ENCODE measurements around the gene ALKBH7.
A peak's percentile ranks its signal among the peaks of the same experiment; 100 is the strongest.
"Not testable (repeated sequence)": the region's sequence is repeated elsewhere in the genome, so short reads cannot be mapped to it uniquely, and the experiment has no call there.

The ALKBH7 gene

DNA sequence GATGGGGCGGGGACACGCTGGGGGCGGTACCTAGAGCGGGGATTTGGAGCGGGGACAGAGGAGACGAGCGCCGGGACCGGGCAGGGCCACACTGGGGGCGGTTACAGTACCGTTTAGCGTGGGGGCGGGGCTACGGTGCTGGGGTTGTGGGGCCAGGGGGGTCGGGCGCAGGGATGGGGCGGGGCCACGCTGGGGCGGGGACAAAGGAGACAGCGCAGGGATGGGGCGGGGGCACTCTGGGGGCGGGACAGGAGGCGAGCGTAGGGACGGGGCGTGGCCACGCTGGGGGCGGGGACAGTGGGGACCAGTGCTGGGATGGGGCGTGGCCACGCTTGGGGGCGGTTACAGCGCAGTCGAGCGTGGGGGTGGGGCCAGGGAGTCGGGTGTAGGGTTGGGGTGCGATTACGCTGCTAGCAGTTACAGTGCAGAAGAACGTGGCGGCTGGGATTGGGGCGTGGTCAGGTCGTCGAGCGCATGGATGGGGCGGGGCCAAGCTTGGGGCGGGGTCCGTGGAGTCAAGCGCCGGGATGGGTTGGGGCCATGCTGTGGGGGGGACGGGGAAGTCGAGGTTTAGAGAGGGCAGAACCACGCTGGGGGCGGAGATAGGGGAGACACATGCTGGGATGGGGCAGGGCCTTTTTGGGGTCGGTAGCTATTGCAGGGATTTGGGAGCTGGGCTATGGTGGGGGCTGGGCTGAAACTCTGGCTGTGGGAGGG is 660 bp downstream of the ALKBH7 start:
- DNase-seq: peak; percentile 100

DNA sequence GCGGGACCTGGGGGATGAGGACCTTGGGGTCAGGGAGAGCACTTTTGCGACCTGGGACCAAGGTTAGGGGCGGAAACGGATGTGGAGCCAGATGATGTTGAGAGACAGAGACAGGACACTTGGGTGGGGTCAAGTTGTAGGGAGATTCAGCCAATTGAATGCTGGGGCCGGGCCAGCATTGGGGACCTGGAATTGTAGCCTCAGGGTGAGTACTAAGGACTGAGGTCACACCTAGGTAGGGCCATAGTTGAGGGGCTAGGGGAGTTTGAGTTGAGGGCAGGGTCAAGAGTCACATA is 1.2 kb downstream of the ALKBH7 start:
- DNase-seq: no peak

DNA sequence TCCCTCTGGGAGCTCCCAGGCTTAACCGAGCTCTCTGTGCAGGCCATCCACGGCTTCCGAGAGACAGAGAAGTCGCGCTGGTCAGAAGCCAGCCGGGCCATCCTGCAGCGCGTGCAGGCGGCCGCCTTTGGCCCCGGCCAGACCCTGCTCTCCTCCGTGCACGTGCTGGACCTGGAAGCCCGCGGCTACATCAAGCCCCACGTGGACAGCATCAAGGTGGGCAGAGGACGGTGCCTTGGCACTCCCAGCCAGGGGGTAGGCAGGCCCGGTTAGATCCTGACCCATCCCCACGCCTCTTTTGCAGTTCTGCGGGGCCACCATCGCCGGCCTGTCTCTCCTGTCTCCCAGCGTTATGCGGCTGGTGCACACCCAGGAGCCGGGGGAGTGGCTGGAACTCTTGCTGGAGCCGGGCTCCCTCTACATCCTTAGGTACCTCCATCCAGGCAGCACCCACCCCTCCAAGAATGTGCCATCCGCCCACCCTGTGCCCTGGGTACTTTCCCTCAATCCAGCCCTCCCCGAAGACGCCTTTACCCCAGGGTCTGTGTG is 1.6 kb downstream of the ALKBH7 start:
- no peak for DNase-seq

DNA sequence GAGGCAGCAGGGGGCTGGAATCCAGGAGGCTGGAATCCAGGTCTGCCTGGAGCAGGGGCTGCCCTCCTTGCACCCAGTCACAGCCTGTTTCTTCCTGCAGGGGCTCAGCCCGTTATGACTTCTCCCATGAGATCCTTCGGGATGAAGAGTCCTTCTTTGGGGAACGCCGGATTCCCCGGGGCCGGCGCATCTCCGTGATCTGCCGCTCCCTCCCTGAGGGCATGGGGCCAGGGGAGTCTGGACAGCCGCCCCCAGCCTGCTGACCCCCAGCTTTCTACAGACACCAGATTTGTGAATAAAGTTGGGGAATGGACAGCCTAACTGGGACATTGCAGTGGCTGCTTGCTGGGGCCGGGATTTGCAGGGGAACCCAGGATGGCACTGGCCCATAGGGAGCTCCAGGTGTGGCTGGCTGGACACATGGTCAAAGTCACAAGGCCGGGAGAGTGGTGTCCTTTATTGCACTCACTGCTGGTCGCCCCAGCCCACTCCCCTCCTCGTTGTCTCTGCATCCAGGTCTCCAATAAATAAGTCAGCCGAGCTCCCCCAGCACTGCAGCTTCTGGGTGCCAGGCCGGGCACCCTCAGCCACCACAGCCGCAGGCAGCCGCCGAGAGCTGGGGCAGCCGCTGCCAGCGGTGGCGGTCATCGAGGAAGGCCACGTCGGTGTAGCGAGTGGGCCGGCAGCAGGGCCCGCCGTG is 2.3 kb downstream of the ALKBH7 start:
- DNase-seq: no peak

DNA sequence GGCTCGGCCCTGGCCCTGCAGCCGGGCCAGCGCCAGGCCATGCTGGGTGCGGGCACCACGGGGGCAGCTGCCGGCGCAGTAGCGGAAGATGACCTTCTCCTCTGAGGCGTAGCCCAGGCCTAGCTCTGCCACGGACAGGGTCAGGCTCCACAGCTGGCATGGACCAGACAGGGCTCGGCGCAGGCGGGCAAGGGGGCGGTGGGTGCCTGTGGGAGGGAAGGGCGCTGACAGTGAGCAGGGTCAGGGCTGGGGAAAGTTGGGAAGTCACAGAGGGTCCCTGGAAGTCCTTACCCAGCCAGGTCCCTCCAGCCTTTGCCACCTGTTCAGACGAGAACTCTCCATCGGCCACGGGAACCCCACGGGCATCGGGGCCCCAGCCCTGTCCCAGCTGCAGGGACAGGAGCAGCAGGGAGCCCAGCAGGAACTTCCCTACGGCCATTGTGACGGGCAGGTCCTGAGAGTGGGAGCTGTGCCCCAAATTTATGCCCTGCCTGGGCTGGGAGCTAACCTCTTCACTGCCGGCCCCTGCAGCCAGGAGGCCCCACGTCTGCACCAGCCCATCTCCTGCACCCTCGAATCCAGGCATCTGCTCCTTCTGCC is 2.9 kb downstream of the ALKBH7 start, which contains the start of gene PSPN:
TSS of gene PSPN (minus strand) at position 523 of the 600 bp plus-strand sequence. CDS start at position 439, 84 bp downstream.
- no peak for DNase-seq

DNA sequence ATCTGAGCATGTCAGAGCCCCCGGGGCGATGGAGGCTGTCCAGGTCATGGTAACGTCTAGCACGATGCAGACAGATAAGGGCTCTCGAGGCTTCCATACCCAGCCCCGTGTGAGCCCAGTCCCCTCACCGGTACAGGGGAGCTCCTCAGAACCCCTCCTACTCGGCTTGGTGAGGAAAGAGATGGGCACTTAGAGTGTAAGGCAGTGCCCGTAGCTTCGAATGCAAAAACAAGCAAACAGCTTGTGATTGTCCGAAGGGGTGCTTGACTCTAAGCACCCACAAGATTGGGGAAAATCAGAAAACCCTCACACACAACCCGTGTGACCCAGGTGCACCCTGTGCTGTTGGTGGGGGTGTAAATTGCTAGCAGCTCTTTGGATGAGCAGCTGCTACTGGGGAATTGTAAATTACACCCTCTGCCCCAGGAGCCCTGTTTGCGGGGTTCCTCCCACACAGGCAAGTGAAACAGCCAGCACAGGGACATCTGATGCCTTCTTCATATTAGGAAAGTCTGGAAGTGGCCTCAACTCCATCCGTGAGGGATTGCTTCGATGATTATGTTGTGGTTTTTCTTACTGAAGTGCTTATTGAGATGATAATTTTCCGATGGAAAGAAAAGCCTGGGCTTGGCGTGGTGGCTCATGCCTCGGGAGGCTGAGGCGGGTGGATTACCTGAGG is 4.1 kb downstream of the ALKBH7 start:
- no peak for DNase-seq

DNA sequence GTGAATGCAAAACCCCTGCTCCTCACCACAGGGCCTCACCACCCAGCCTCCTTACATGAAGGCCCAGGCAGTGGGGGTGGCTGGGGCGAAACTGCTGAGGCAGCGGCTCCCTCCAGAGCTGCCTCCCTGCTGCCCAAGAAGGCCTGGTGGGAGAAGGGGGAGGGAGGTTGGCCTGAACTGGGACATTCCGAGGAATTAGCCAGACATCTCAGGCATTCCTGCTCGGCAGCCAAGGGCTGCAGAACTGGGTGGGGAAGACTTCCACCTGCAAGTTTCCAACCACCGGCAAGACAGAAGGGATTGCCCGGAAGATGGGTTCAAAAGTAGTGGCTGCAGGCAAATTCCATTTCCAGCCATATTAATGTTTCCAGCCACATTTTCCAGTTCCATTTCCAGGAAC is 5.4 kb downstream of the ALKBH7 start:
- no peak for DNase-seq

DNA sequence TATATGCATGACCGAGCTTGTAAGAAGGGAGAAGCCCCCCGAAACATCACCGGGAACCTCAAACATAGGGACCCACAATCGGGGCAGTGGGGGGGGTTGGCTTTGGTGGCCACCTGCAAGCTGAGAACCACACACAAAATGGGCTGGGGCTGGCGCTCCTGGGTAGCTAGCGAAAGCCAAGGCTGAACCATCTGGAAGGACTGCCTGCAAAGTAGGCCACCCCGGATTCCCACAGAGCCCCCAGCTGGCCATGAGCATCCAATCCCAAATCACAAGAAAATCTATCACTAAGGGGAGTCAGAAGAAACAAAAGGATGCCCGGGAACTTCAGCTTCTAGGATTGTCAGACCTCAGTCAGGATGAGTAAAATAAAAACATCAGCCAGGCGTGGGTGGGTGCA is 5.9 kb downstream of the ALKBH7 start:
- no peak for DNase-seq

DNA sequence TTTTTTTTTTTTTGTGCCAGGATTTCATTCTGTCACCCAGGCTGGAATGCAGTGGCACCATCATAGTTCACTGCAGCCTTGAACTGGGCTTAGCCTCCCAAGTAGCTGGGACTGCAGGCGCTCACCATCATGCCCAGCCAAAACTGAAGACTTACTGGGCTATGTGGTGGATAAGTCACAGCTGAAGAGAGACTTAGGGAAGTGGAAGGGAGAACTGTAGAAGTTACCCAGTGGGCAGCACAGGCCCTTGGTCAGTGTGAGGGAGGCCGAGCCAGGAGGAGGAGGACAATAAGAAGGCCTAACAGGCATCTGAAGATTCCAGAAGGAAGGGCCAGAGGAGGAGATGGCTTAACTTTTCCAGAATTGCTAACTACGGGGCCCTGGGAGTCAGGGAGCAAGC is 7.2 kb downstream of the ALKBH7 start:
- no peak for DNase-seq

DNA sequence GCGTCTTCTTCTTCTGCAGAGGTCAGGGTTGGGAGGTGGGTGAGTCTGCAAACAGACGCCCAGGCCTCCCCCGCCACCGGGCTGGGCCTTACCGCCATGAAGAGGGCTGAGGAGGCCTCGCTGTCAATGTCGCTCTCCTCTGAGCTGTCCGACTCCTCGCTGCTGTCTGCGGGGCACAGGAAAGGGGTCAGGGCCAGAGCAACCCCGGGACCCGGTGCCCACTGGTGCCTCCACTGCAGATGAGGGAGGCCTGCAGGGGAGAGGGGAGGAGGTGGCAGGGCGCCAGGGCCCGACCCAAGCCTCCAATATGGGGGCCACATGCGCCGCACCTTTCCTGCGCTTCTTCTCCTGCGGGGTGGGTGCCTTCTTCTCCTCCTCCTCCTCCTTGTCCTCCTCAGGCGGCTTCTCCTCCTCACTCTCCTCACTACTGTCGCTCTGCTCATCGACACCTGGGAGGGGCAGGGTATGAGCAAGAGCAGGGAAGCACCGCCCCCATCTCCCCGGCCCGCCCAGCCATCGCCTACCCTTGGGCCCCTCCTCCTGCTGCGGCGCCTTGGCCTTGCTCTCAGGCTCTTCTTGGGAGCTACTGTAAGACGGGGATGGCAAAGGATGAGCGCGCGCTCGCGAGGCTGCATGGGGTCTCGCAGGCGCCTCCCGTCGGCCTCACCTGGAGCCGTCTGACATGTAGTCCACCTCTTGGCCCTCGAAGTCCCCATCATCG is 8.6 kb downstream of the ALKBH7 start:
- DNase-seq: no peak

DNA sequence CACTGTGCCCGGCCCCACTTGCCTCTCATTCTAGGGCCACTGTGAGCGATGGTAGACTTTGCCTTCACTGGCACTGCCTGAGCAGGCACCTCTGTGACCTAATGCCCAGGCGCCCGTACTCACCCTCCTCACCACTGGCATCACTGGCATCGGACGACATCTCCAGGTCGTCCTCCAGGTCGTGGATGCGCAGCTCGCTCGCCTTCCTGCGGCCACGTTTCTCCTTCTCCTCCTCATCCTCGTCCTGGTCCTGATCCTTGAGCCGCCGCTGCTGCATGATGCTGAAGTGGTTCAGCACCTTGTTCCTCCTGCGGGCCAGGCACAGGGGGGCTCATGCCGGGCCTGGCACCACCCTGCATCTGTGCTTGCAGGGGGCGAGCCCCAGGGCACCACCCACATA is 10.6 kb downstream of the ALKBH7 start:
- DNase-seq: no peak

DNA sequence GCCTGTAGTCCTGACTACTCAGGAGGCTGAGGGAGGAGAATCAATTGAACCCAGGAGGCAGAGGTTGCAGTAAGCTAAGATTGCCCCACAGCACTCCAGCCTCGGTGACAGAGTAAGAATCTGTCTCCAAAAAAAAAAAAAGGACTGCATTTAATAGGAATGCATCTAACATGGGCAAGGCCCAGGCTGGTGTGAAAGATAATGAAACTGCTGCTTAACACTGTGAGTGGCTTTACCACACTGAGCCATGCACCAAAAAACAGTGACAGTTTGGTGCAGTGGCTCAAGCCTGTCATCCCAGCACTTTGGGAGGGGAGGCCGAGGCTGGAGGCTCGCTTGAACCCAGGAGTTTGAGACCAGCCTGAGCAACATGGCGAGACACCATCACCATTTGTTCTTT is 11.8 kb downstream of the ALKBH7 start:
- no peak for DNase-seq

DNA sequence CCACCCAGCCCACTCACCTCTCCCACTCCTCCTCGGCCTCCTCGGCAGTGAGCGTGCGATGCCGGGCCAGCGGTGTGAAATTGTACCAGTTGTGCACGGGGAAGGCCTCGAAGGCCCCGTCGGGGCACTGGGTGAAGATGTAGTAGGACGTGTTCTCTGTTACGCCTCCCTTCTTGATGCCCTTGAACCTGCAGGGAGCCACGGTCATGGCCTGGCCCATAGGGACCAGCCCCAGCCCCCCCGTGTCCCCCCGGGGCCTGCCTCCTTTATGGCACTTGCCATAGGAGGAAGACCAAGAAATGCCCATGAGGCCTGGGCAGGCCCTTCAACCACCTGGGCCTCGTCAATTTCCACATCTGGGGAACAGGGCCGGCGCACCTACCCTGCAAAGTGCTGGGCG is 14.8 kb downstream of the ALKBH7 start:
- DNase-seq: no peak

DNA sequence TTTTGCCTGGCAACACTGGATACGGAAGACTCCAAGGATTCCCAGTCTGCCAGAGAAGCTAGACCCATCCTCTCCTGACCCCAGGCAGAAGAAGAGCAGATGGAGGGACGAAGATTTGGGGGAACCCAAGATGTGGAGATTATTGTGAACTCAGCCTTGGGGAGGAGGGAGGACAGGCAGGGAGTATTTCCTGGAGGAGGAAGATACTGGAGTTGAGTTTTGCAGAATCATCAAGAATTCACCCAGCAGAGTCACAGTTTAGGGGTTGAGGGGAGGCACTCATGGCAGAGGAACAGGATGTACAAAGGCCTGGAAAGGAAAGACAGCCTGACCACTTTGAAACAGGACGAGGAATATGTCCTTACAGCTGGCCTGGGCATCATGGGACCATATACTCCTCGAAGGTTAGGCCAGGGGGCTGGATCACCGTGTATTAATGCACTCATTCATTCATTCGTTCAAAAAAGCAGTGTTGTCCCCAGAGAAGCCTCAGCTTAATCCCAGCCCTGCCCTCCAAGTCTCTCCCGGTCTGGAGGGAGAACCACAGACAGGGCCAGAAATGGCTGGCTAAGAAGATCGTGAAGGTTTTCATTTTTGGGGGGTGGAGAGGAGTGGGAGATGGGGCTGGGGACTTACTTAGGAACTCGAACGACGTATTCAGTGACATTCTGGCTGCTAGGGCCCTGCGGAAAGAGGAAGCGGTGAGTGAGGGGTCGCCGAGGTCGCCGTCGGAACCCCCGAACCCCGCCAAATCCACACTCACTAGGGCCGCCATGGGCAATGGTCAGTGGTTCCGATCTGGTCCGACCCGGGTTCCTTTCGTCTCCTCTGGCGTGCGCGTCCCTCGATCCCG is 19.9 kb downstream of the ALKBH7 start:
- no peak for DNase-seq

DNA sequence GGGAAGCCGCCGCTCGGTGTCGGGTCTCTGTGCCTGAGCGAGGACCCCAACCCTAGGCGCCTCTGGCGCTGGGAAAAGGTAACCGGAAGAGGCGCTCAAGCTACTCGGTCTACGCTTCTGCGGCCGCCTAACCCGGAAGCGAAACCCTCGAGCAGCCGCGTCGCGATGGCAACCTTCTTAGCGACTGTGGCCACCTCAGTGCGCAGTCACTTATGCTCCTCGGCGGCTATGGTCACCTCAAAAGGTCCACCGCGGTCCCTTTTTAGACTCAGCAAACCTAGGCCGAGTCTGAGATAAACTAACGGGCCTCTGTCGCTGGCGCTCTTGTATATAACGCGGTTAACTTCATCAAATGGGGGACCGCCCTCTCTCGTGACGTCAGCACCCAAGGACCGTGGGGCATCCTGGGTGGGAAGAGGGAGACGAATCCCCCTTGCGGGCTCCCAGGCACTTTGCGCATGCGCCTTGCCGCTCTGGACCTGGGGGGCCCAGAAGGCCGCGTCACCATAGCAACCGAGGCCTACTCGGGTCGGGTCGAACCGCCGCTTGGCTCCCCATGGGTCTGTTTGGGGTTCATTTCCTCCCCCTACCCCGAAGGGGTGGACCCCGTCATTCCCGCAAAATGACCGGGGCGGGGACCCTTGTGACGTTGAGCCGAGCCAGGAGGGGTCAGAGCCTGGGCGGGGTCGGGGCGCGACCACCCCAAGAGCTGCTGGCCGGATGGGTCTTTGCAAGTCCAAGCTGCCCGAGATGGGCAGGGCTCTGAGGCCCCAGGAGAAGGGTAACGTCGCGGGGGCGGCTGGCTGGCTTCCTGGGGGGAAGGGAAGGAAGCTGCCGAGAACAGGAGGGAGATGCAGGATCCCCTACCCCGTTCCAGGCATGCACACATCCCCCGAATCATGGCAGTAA is 20.7 kb downstream of the ALKBH7 start, which contains the start of gene GTF2F1:
TSS of gene GTF2F1 (minus strand) at position 91 of the 909 bp plus-strand sequence. CDS start 169 bp downstream, outside the sequence.
- DNase-seq: peak; percentile 95

DNA sequence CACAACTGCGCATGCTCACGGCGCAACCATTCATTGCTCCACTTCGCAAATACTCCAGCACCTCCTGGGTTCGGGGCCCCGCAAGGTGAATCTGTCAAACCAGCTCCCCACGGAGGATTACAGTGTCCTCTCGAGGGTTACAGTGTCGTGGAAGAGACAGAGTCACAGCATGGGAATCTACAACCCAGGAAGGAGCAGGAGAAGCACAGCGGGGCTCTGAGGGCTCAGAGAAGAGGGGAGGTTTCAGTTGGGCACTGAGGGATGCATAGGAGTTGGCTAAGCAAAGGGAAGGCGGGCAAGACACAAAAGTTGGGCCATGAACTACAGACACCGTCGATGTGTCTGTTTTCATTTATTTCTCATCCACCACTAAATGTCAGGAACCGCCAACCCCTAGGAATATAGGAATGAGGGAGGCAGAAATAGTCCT is 21.4 kb downstream of the ALKBH7 start:
- DNase-seq: peak; percentile 84

DNA sequence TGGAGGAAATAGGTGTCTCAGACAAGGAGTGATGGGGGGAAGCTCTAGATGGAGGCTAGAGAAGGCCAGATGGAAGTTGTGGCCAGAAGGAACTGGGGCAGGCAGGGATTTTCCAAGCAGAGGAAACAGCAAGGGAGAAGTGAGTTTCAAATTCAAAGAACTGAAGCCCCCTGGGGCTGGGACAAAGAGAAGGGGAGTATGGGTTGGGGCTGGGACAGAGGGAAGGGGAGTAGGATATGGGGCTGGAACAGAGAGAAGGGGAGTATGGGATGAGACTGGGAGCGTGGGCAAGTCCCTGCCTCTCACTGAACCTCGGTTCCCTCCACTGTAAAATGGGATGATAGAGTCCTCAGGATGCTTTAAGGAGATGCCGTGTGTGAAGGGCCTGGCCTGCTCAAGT is 22.2 kb downstream of the ALKBH7 start:
- no peak for DNase-seq

DNA sequence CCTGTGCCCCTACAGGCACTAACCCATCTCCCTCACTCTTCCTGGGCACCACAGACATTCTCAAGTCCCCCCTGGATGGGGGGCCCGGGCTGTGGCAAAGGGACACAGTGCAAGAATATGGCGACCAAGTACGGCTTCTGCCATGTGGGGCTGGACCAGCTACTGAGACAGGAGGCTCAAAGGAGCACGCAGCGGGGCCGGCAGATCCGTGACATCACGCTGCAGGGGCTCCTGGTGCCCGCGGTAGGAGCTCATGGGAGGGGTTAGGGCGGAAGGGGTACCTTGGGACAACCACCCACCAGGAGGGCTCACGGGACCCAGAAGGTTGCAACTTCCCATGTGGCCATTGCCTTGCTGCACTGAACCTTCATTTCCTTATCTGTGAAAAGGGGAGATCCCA is 23.7 kb downstream of the ALKBH7 start:
- DNase-seq: no peak

DNA sequence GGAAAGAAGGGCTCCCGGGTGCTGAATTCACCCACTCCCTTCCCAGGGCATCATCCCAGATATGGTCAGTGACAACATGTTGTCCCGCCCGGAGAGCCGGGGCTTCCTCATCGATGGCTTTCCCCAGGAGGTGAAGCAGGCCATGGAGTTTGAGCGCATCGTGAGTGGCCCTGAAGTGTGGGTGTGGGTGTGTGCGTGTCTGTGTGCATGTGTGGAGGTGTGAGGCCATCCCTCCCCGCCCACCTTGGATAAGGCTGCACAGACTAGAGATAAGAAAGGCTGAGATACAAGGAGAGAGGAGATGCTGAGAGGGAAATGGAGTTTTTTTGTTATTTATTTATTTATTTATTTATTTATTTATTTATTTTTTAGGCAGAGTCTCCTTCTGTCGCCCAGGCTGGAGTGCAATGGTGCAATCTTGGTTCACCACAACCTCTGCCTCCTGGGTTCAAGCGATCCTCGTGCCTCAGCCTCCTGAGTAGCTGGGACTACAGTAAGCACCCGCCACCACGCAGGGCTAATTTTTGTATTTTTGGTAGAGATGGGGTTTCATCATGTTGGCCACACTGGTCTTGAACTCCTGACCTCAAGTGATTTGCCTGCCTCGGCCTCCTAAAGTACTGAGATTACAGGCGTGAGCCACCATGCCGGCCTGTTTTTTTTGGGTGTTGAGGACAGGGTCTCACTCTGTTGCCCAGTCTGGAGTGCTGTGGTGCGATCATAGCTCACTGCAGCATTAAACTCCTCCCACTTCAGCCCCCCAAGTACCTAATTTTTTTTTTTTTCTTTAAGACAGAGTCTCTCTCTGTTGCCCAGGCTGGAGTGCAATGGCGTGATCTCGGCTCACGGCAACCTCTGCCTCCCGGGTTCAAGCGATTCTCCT is 27.7 kb downstream of the ALKBH7 start:
- not testable (repeated sequence) for DNase-seq
